Cardiac septum (tissue), 1 donor: ENCODE data around the gene WNK1. TPM values are rescaled to one million over a fixed set of nuclear protein-coding genes. Genes with fewer than 3 reads are reported as not detected.
"Not testable (repeated sequence)": the region's sequence is repeated elsewhere in the genome, so short reads cannot be mapped to it uniquely, and the experiment has no call there.

Source experiments
- DNase-seq: peaks from one replicate; pipeline ENCODE4 v3.0.0-alpha.2; 2020; ENCODE audit warnings: low spot score
- intact Hi-C: fragments of 100-400 bp; cut with DNase I; formaldehyde crosslinking; loops from one replicate; pipeline ENCODE4 v1.14.0; 2022
- long read RNA-seq: library from polyadenylated mRNA; unstranded; transcript quantifications from one replicate; pipeline ENCODE4 v2.0.0, GENCODE V29; 2021
- total RNA-seq: library from RNA; stranded (reverse); fragmentation: NEBNext Ultra II Directional; extraction: Animal tissue kit (Norgen Biotek cat#: 25700); gene quantifications from one replicate; pipeline ENCODE4 v1.2.1, GENCODE V29; 2021
- donor health status: DM: no; HTN: no; CAD: no.

The WNK1 gene
- 227 TPM for total RNA-seq
- long read RNA-seq, transcript WNK1-203 (3 exons, 1,902 nt) = major isoform, 5 of 200 reads
- long read RNA-seq, partial matches to known transcripts = 113 of 200 reads
- long read RNA-seq, other reads (novel, unspliced or antisense) = 80 of 200 reads

GRCh38 chr12:751999-752694, at the start of gene WNK1:
WNK1 (plus strand) TSS chr12:752579; CDS start chr12:753566, 987 bp downstream.
- peak; percentile 99 for DNase-seq
- intact Hi-C loops = loop anchor here (1.0 to 10.0 kb wide), 6 partner anchors 60 to 843 kb away; partner anchors contain the start of genes FBXL14 and RAD52

GRCh38 chr12:704516-705242, 47.7 kb upstream of the WNK1 start:
- DNase-seq = no peak
- intact Hi-C loops = no loop called here

DNA sequence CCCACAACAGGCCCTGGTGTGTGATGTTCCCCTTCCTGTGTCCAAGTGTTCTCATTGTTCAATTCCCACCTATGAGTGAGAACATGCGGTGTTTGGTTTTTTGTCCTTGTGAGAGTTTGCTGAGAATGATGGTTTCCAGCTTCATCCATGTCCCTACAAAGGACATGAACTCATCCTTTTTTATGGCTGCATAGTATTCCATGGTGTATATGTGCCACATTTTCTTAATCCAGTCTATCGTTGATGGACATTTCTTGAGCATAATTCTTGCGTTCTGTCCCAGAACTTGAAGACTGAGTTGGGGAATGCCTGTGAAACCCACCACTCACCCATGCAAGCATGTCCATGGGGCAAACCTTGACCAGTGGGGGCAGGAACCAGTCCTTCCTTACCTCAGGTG, 44.3 kb upstream of the WNK1 start:
- intact Hi-C loops, DNase-seq: not testable (repeated sequence)

DNA sequence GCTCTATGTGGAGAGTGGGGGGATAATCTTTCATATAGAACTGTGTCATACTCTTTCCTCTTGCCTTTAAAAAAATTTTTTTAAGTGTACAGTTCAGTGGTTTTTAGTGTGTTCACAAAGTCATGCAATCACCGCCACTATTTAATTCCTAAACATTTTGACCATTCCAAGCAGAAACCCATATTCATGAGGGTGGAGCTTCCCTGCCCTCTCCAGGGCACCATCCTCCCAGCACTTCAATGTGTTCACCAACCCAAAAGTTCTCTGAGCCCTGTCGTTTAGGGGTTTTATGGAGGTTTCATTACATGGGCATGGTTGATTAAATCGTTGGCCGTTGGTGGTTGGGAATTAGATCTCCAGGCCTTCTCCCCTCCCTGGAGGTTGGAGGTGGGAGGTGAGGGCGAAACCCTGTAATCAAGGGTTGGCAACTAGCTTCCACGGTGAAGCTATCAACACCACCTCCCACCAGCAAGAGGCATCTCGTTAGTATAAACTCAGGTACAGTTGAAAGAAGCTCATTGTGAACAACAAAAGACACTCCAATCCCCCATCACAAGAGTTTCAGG, 42.8 kb upstream of the WNK1 start:
- intact Hi-C loops = no loop called here
- DNase-seq = no peak

DNA sequence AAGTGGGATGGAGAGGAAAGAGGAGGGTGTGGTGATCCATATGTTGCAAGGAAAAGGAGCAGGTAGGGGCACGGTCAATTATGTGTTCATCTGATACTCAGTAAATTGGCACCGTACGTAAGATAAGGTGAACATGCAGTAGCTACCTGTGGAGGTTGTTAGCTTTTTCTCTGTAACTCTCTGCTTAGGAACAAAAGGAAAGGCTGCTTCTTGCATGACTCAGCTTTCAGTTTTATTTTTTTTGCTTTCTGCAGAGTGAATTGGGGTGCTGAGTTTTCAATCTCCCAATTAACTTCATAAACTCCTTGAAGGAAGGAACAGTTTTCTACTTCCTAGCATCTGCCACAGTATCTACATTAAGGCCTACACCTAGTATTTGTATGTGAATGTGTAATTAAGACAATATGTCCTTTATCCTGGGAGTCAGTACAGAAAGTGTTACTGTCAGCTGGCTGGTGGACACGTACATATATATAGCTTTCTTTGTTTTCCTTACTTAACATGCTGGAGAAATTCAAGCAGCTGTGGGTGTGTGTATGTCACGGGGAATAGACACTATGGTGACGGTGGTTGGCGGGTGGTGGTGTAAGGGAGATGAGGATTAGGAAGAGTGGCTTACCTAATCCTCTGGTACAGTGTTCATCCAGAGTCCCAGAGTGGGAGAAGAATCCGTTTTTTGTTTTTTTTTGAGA, 40.1 kb upstream of the WNK1 start:
- no peak for DNase-seq
- intact Hi-C loops = no loop called here

- no peak for DNase-seq
- intact Hi-C loops = no loop called here
These were observed 39.0 kb upstream of the WNK1 start for GRCh38 chr12:713281-713875.

- DNase-seq = peak; percentile 77
- intact Hi-C loops = loop anchor here (1.0 kb wide), 1 partner anchor 125 kb away; no protein-coding TSS in a partner anchor
These were observed 35.9 kb upstream of the WNK1 start for GRCh38 chr12:716506-716905.

DNA sequence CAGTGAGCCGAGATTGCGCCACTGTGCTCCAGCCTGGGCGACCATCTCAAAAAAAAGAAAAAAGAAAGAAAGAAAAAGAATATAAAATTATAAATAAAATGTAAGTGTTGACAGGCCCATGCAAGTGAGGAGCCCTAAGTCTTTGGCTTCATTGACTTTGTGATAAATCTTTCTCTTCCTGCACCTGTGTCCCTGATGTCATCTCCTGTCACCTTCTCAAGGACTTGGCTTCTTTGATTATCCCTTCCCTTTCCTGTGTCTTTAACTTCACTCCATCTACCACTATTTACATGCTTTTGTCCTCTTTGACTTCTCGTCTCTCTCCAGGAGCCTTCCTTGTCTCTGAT, 33.6 kb upstream of the WNK1 start:
- intact Hi-C loops = no loop called here

DNA sequence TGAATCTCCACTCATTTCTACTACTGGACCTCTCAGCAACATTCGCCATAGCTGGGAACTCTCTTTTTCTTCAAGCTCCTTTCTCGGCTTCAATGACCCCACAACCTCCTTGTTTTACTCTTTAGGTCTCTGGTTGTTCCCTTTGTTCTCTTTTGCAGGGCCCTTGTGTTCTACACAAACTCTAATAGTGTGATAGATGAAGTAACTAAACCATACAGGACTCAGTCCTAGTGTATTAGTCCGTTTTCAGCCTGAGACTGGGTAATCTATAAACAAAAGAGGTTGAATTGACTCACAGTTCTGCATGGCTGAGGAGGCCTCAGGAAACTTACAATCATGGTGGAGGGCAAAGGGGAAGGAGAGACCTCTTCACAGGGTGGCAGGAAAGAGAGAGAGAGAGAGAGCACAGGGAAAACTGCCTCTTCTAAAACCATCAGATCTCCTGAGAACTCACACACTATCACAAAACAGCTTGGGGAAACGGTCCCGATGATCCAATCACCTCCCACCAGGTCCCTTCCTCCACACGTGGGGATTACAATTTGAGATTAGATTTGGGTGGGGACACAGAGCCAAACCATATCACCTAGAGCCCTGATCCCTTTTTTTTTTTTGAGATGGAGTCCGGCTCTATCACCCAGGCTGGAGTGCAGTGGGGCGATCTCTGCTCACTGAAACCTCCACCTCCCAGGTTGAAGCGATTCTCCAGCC, 32.0 kb upstream of the WNK1 start:
- intact Hi-C loops = no loop called here
- DNase-seq = no peak

More for the DNA sequence above, 33.6 kb upstream of the WNK1 start:
- no peak for DNase-seq

- intact Hi-C loops = no loop called here
- DNase-seq = no peak
These were observed 28.1 kb upstream of the WNK1 start for GRCh38 chr12:724194-724855.

GRCh38 chr12:725076-725475, 27.3 kb upstream of the WNK1 start:
- intact Hi-C loops = no loop called here

GRCh38 chr12:726281-727140, 25.9 kb upstream of the WNK1 start:
- intact Hi-C loops = no loop called here
- no peak for DNase-seq

More at GRCh38 chr12:725076-725475, 27.3 kb upstream of the WNK1 start:
- DNase-seq = no peak

- DNase-seq = no peak
- intact Hi-C loops = no loop called here
These were observed 25.1 kb upstream of the WNK1 start for GRCh38 chr12:727321-727720.

DNA sequence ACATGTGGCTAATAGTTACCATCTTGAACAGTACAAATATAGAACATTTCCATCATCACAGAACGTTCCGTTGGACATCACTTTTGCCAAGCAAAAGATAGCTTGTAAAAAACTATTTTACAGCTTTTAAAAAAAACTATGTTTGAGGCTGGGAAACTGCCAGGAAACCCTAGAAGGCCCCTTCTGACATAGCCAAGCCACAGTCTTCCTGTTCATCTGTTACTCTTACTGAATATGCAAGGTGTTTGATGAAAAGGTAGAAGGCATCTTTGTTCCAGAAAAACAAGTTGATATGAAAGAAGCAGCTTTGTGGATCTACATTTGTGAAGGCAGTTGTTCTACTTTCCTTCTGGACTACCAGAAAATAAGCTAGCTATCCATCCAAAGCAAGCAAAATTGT, 23.6 kb upstream of the WNK1 start:
- intact Hi-C loops = no loop called here

GRCh38 chr12:729221-729620, 23.2 kb upstream of the WNK1 start:
- intact Hi-C loops = no loop called here
- no peak for DNase-seq

More for the DNA sequence above, 23.6 kb upstream of the WNK1 start:
- DNase-seq = no peak

GRCh38 chr12:730550-730949, 21.8 kb upstream of the WNK1 start:
- no peak for DNase-seq
- intact Hi-C loops = no loop called here

- no peak for DNase-seq
- intact Hi-C loops = no loop called here
These were observed 15.1 kb upstream of the WNK1 start for GRCh38 chr12:737122-737739.
